HepG2 (cell line): ENCODE data around the gene ZBTB20. TPM values are rescaled to one million over a fixed set of nuclear protein-coding genes. Genes with fewer than 3 reads are reported as not detected.

Source experiments
- BCL6 ChIP-seq: IDR thresholded peaks from 2 replicates; pipeline ENCODE4 v1.6.1; 2016; ENCODE audit warnings: missing genetic modification reagents, missing compliant biosample characterization
- GABPB1 ChIP-seq: IDR thresholded peaks from 2 replicates; pipeline ENCODE4 v1.6.1; 2016; ENCODE audit warnings: mild to moderate bottlenecking, missing genetic modification reagents, moderate library complexity, missing compliant biosample characterization
- KIAA2018 ChIP-seq: sonication (generic); formaldehyde crosslinking; IDR thresholded peaks from 2 replicates; pipeline ENCODE4 v1.5.0; 2020; ENCODE audit warnings: mild to moderate bottlenecking, missing genetic modification reagents, borderline replicate concordance
- POLR2G ChIP-seq: fragments of 200-400 bp; formaldehyde crosslinking; IDR thresholded peaks from 2 replicates; pipeline ENCODE4 v1.6.1; 2018; ENCODE audit warnings: mild to moderate bottlenecking, low read depth, low read length, moderate library complexity
- TARDBP ChIP-seq: sonication (generic); formaldehyde crosslinking; IDR thresholded peaks from 2 replicates; pipeline ENCODE4 v1.8.0; 2022; ENCODE audit warnings: mild to moderate bottlenecking, missing genetic modification reagents
- WIZ ChIP-seq: sonication (generic); formaldehyde crosslinking; IDR thresholded peaks from 2 replicates; pipeline ENCODE4 v1.5.1; 2020; ENCODE audit warnings: mild to moderate bottlenecking, missing genetic modification reagents
- YEATS2 ChIP-seq: sonication (generic); formaldehyde crosslinking; IDR thresholded peaks from 2 replicates; pipeline ENCODE4 v1.4.0; 2020; ENCODE audit warnings: missing genetic modification reagents, borderline replicate concordance
- ZNF362 ChIP-seq: sonication (generic); formaldehyde crosslinking; IDR thresholded peaks from 2 replicates; pipeline ENCODE4 v1.4.0; 2020; ENCODE audit warnings: missing genetic modification reagents, mild to moderate bottlenecking, borderline replicate concordance
- ZNF44 ChIP-seq: sonication (generic); formaldehyde crosslinking; IDR thresholded peaks from 2 replicates; pipeline ENCODE4 v1.5.1; 2020; ENCODE audit warnings: mild to moderate bottlenecking, missing genetic modification reagents
- ZNF687 ChIP-seq: sonication (generic); formaldehyde crosslinking; IDR thresholded peaks from 2 replicates; pipeline ENCODE4 v1.5.1; 2020; ENCODE audit warnings: mild to moderate bottlenecking, missing genetic modification reagents, moderate library complexity
- ZNF777 ChIP-seq: sonication (generic); formaldehyde crosslinking; IDR thresholded peaks from 2 replicates; pipeline ENCODE4 v1.4.0; 2020; ENCODE audit warnings: missing genetic modification reagents
- polyA plus RNA-seq, 8 experiments: library from polyadenylated mRNA; depleted of rRNA in 3 of 8; stranded (reverse) in 7 of 8; unstranded in 1 of 8; fragments of >200 nt; fragmentation: Illumina TruSeq in 4 of 8; extraction: Trizol in 4 of 8; gene quantifications; 2 replicates each; pipeline versions ENCODE4 v1.2.1 to v1.2.3, GENCODE V29; 2011 to 2016; ENCODE audit warnings: low read depth in 4 of 8, missing spikeins in 1 of 8, mixed read lengths in 1 of 8; ENCODE audit not compliant: insufficient read depth in 1 of 8
- total RNA-seq, 5 experiments: library from RNA; depleted of rRNA; stranded (reverse); fragments of >200 nt; fragmentation: Illumina TruSeq; extraction: Trizol; gene quantifications; 2 replicates each; pipeline ENCODE4 v1.2.3, GENCODE V29; 2016; ENCODE audit warnings: low read depth in 1 of 5

The ZBTB20 gene
- total and polyA plus RNA-seq, 2 of the 13 experiments (the other 11 are each of a cell fraction or from before 2014, with no cell fraction given): 1.9 to 8.8 TPM

DNA sequence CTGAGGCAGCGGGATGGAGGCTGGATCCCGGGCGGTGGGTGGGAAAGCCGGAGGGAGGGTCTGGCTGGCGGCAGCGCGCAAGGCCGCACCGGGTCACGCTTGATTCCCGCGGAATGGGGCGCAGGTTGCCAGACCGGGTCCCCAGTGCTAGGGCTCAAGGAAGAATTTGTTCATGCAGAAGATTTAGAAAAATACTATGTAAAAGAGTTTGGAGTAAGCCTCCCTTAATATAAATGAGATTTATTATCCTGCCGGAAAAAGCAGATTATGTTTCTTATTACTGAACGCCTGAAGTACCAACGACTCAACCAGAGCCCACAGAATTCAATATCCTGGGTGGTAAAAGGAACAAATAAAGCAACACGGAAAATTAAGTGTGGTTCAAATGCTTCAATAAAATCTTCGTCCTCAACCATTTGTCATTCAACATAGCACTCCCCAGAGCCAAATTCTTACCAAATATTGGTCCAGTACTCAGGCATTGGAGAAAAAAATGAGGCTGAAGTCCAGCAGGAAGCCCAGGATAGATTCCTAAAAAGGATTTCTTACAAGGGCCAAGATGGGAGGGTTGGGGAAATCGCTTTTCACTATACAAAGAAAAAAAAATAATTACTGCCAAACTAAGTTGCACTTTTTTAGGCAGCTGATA is 1.2 kb upstream of the ZBTB20 start (continued):
- TF ChIP-seq KIAA2018 (CRISPR knock-in tag): no peak
- no peak for TF ChIP-seq ZNF777 (CRISPR knock-in tag)
- TF ChIP-seq YEATS2 (CRISPR knock-in tag): no peak
- no peak for TF ChIP-seq POLR2G
- TF ChIP-seq ZNF44 (CRISPR knock-in tag): no peak
- TF ChIP-seq BCL6 (CRISPR knock-in tag): no peak
- TF ChIP-seq ZNF362 (CRISPR knock-in tag): no peak
- 0 out of 2 replicates have a peak, but pooled peaks have one; percentile 2 for TF ChIP-seq WIZ
- TF ChIP-seq TARDBP (CRISPR knock-in tag): no peak
- TF ChIP-seq ZNF687: peak; percentile 40
- TF ChIP-seq GABPB1 (CRISPR knock-in tag): no peak; the same call in 1 of the 2 replicates
